CD14-positive monocyte (primary cell): ENCODE data around the gene SRSF2. TPM values are rescaled to one million over a fixed set of nuclear protein-coding genes. Genes with fewer than 3 reads are reported as not detected.

Experiments used
- DNase-seq, 3 donors: peaks; one replicate each; pipeline ENCODE4 v3.0.0-alpha.2; 2011 to 2022
- H2AFZ ChIP-seq: 2 replicates; pipeline ENCODE4 v1.6.0; 2012; ENCODE audit warnings: mild to moderate bottlenecking, low read depth, low read length, inconsistent platforms; ENCODE audit not compliant: insufficient read depth, poor library complexity, severe bottlenecking
- H3K27ac ChIP-seq, 2 donors: 1 replicate in 1 of 2; 2 replicates in 1 of 2; pipeline ENCODE4 v1.5.1; 2012 to 2013; ENCODE audit warnings: low read length in 2 of 2, control low read depth in 1 of 2, inconsistent platforms in 1 of 2, low read depth in 1 of 2, mild to moderate bottlenecking in 1 of 2
- H3K27me3 ChIP-seq, 2 donors: one replicate each; pipeline versions ENCODE4 v1.6.0 to v1.6.1; 2011 to 2013; ENCODE audit warnings: low read length in 2 of 2; ENCODE audit not compliant: control insufficient read depth in 2 of 2, insufficient read depth in 2 of 2
- H3K36me3 ChIP-seq, 2 donors: replicated peaks in 1 of 2; 1 replicate in 1 of 2; 2 replicates in 1 of 2; pipeline versions ENCODE4 v1.5.1 to v1.6.1; 2012 to 2013; ENCODE audit warnings: low read length in 2 of 2, control low read depth in 1 of 2, inconsistent platforms in 1 of 2, mild to moderate bottlenecking in 1 of 2; ENCODE audit not compliant: insufficient read depth in 2 of 2, control insufficient read depth in 1 of 2
- H3K4me1 ChIP-seq, 2 donors: 1 replicate in 1 of 2; 2 replicates in 1 of 2; pipeline versions ENCODE4 v1.5.1 to v1.6.1; 2012 to 2013; ENCODE audit warnings: low read length in 2 of 2, control low read depth in 1 of 2, inconsistent platforms in 1 of 2, mild to moderate bottlenecking in 1 of 2, moderate library complexity in 1 of 2; ENCODE audit not compliant: insufficient read depth in 2 of 2, control insufficient read depth in 1 of 2
- H3K4me2 ChIP-seq: replicated peaks from 2 replicates; pipeline ENCODE3; 2012; ENCODE audit warnings: low read length, moderate library complexity, mild to moderate bottlenecking; ENCODE audit not compliant: poor library complexity, severe bottlenecking; ENCODE audit errors: extremely low read depth
- H3K4me3 ChIP-seq, 3 experiments: fragments of 200-600 bp in 1 of 3; sonication (generic) in 1 of 3; replicated peaks in 1 of 3; 1 replicate in 2 of 3; 2 replicates in 1 of 3; pipeline ENCODE4 v1.5.1; 2011 to 2013; ENCODE audit warnings: low read length in 3 of 3, mild to moderate bottlenecking in 3 of 3, control low read depth in 2 of 3, low read depth in 2 of 3, inconsistent platforms in 1 of 3, moderate library complexity in 1 of 3
- H3K79me2 ChIP-seq: 2 replicates; pipeline ENCODE4 v1.6.0; 2012; ENCODE audit warnings: mild to moderate bottlenecking, control low read depth, inconsistent platforms, low read length, moderate library complexity; ENCODE audit not compliant: insufficient read depth
- H3K9ac ChIP-seq: 2 replicates; pipeline ENCODE4 v1.6.0; 2017; ENCODE audit warnings: low read length, mild to moderate bottlenecking; ENCODE audit not compliant: insufficient read depth, poor library complexity, severe bottlenecking
- H3K9me3 ChIP-seq, 2 donors: replicated peaks in 1 of 2; 1 replicate in 1 of 2; 2 replicates in 1 of 2; pipeline versions ENCODE4 v1.5.1 to v1.6.1; 2012 to 2013; ENCODE audit warnings: low read length in 2 of 2, control low read depth in 1 of 2; ENCODE audit not compliant: control insufficient read depth in 1 of 2, insufficient read depth in 1 of 2
- H4K20me1 ChIP-seq: 2 replicates; pipeline ENCODE4 v1.6.0; 2012; ENCODE audit warnings: mild to moderate bottlenecking, low read length, control low read depth, moderate library complexity; ENCODE audit not compliant: insufficient read depth
- H3K27ac Mint-ChIP-seq, 7 donors: one replicate each; pipeline ENCODE4 v1.8.0; 2020; ENCODE audit warnings: mild to moderate bottlenecking in 7 of 7, mixed read lengths in 7 of 7, moderate library complexity in 6 of 7, inconsistent platforms in 2 of 7
- H3K27me3 Mint-ChIP-seq, 3 donors: one replicate each; pipeline ENCODE4 v1.8.0; 2021 to 2022; ENCODE audit warnings: low read depth in 3 of 3, mild to moderate bottlenecking in 3 of 3, mixed read lengths in 3 of 3, moderate library complexity in 3 of 3, inconsistent platforms in 1 of 3
- H3K36me3 Mint-ChIP-seq, 2 donors: one replicate each; pipeline ENCODE4 v1.8.0; 2020; ENCODE audit warnings: mixed read lengths in 2 of 2, inconsistent platforms in 1 of 2, mild to moderate bottlenecking in 1 of 2
- H3K4me1 Mint-ChIP-seq: one replicate; pipeline ENCODE4 v1.8.0; 2020; ENCODE audit warnings: mild to moderate bottlenecking, mixed read lengths
- H3K4me3 Mint-ChIP-seq, 2 donors: one replicate each; pipeline ENCODE4 v1.8.0; 2020; ENCODE audit warnings: mild to moderate bottlenecking in 2 of 2, mixed read lengths in 2 of 2, moderate library complexity in 1 of 2
- H3K9me3 Mint-ChIP-seq, 7 donors: one replicate each; pipeline ENCODE4 v1.8.0; 2020 to 2022; ENCODE audit warnings: mixed read lengths in 7 of 7, mild to moderate bottlenecking in 6 of 7, moderate library complexity in 6 of 7, inconsistent platforms in 2 of 7
- CTCF ChIP-seq: fragments of 200-600 bp; IDR thresholded peaks from one replicate; pipeline ENCODE4 v1.8.0; 2022; ENCODE audit warnings: antibody characterized with exemption, mild to moderate bottlenecking
- WGBS: methylation state at CpG from one replicate; pipeline ENCODE4 v1.1.5; 2013; ENCODE audit warnings: missing lambda C conversion rate; ENCODE audit not compliant: insufficient coverage; 5-methylcytosine and 5-hydroxymethylcytosine counted together
- intact Hi-C, 2 donors: fragments of 100-400 bp; cut with micrococcal nuclease; formaldehyde crosslinking; loops; one replicate each; pipeline versions ENCODE4 v1.15.0 to v1.15.1; 2023
- polyA plus RNA-seq, 3 donors: library from polyadenylated mRNA; depleted of rRNA in 1 of 3; unstranded in 2 of 3; stranded (reverse) in 1 of 3; fragments of 300-500 nt in 2 of 3; fragments of >200 nt in 1 of 3; fragmentation: Illumina TruSeq in 2 of 3; gene quantifications; 1 replicate in 2 of 3; 2 replicates in 1 of 3; pipeline ENCODE4 v1.2.3, GENCODE V29; 2012 to 2021

Gene SRSF2
- polyA plus RNA-seq, 3 donors = 124 to 386 (median 125) TPM

- no peak for DNase-seq
- H3K36me3 Mint-ChIP-seq = no peaks in the 10 kb centered on the region
- no peak overlapping the region for H3K27ac Mint-ChIP-seq
- Histone ChIP-seq H3K9me3 (no peaks in the 10 kb centered on the region), H4K20me1 (no peaks in the 10 kb centered on the region), H3K4me2 (no peak overlapping the region), H3K36me3 (no peaks in the 10 kb centered on the region), H3K79me2 (no peaks in the 10 kb centered on the region), H3K4me1 (no peaks in the 10 kb centered on the region), H3K27ac (no peak overlapping the region), H3K9ac (no peak overlapping the region), H2AFZ (no peak overlapping the region), H3K4me3 (no peak overlapping the region), H3K27me3 (no peaks in the 10 kb centered on the region)
- no peaks in the 10 kb centered on the region for H3K9me3 Mint-ChIP-seq
- no peaks in the 10 kb centered on the region for H3K4me1 Mint-ChIP-seq
- intact Hi-C loops = no loop called here
- no peak overlapping the region for H3K4me3 Mint-ChIP-seq
- H3K27me3 Mint-ChIP-seq = peaks cover 0 to 6% (median 5%) of the 10 kb centered on the region in 3 donors
- 100% methylated on average over 5 of the region's 13 CpGs for WGBS
- no peak for TF ChIP-seq CTCF
Measured at GRCh38 chr17:76690596-76691280, 46.4 kb downstream of the SRSF2 start.

- no peak for DNase-seq
- intact Hi-C loops = no loop called here
- H3K27ac Mint-ChIP-seq = peak overlapping the region in 1 of 7 donors; percentile 40
- Histone ChIP-seq H3K36me3 (no peaks in the 10 kb centered on the region), H3K4me3 (no peak overlapping the region), H3K27ac (no peak overlapping the region), H3K4me1 (no peaks in the 10 kb centered on the region), H3K9ac (no peak overlapping the region), H3K4me2 (no peak overlapping the region), H4K20me1 (no peaks in the 10 kb centered on the region), H3K79me2 (no peaks in the 10 kb centered on the region), H2AFZ (no peak overlapping the region), H3K27me3 (no peaks in the 10 kb centered on the region), H3K9me3 (no peaks in the 10 kb centered on the region)
- no peak for TF ChIP-seq CTCF
- H3K36me3 Mint-ChIP-seq = no peaks in the 10 kb centered on the region
- 83% methylated on average over 7 of the region's 11 CpGs for WGBS
- no peaks in the 10 kb centered on the region for H3K9me3 Mint-ChIP-seq
- H3K27me3 Mint-ChIP-seq = peaks cover 0 to 6% (median 3%) of the 10 kb centered on the region in 3 donors
- H3K4me1 Mint-ChIP-seq = no peaks in the 10 kb centered on the region
- H3K4me3 Mint-ChIP-seq = no peak overlapping the region
Measured at GRCh38 chr17:76689859-76690258, 47.3 kb downstream of the SRSF2 start.
